COR-L47 (cell line): ENCODE measurements around the gene TAX1BP3.

Source experiments
- DNase-seq: peaks from one replicate; lab custom pipeline; 2025; lab: John Stamatoyannopoulos, UW

TAX1BP3 gene

DNA sequence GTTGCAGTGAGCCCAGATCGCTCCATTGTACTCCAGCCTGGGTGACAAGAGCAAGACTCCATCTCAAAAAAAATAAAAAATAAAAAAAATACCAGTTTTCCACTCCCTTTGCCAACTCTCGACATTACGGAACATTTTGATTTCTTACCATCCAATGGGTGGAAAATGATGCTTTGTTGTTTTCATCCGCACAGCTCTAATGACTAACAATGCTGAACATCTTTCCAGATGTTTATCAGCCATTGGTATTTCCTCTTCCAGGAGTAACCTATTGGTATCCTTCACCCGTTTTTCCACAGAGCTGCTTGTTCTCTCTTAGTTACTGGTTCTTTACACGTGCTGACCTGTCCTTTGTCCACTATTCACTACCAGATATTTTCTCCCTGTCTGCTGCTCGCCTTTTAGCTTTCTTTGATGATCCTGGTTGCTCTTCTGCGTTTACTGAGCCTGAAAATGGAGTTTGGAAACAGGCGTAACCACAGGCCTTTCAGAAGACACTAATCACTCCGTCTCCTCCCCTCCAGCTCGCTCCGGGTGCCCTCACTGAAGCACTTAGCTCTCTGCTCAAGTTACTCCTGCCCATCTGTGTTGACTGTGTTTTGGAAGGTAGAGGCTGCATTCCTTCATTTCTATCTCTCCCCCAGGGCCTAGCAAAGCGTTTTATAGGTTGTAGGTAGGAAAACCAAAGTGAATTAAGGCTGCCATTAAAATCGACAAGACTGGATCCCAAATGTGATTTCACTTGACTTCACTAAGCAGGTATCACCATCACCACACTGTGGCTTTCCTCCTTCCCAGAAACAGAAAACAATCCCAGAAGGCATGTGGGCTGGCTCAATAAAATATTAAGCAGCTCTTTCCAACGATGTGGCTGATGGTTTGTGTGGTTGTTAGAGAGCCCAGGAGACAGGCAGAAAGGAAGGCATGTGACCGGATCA lies 41.3 kb downstream of the TAX1BP3 start:
- DNase-seq, result no peak

DNA sequence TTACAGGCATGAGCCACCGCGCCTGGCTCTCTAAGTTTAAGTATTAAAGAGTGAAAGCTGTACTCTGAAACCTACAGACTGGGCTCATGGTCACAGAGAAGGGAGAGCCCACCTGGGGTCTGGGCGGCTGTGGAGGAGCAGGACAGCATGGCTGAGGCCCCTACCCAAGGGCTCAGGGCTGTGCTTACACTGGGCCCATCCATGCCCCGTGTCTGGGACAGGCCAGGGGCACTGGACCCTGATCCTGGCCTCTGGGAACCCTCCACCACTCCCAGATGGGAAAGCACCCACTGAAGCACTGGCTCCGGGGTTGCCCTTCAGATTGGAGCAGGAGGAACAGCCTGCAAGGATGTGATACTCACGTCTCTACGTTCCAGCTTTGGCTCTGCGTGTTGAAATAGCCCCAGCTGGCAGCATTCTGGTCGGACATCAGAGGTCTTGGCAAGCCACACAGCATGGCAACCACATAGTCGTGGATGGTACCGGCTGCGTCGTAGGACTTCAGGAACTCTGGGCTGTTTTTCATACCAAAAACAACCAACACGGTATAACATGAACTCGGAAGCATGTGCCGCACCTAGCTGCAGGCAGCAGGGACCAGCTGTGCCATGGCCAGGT lies 45.3 kb downstream of the TAX1BP3 start:
- DNase-seq, result no peak

DNA sequence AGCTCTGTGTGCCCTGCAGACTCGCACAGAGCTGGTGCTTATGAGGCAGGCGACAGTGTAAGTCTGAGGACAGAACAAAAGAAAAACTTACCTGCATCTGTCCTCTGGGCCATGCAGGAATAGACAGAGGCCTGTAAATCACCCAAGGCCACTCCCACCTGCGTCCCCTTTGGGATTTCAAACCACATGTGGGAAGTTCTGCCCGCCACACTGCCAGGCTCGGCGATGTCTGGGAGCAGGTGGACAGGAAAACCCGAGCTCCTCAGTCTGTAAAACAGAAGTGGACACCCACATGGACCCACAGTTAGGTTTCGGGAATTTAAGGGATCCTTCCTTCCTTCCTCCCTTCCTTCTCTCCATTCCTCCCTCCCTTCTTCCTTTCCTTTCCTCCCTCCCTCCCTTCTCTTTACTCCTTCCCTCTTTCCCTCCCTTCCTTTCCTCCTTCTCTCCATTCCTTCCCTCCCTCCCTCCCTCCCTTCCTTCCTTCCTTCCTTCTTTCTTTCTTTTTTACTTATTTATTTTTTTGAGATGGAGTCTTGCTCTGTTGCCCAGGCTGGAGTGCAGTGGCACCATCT lies 47.1 kb downstream of the TAX1BP3 start:
- DNase-seq, result no peak

- DNase-seq, result no peak
Measured at GRCh38 chr17:3615160-3615870, 53.1 kb downstream of the TAX1BP3 start.

DNA sequence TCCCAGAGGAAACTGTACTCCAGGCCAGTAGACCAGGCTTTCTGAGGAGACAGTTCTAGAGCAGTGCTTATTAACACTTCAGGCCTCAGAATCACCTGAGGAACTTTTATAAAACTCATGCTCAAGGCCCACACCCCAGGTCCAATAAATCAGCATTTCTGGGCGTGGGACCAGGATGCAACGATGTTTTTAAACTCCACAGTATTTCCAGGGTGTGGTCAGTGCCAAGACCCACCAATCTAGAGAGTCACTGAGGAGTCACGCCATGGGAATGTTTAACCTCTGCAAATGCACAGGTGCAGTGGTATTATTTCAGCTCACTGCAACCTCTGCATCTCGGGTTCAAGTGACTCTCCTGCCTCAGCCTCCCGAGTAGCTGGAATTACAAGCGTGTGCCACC lies 55.3 kb downstream of the TAX1BP3 start:
- DNase-seq, result no peak
